Mesendoderm (in vitro differentiated cells): ENCODE measurements around the gene RNF20.

Experiments
- DNase-seq: peaks from one replicate; pipeline ENCODE4 v3.0.0; 2013
- H2AK5ac ChIP-seq: 2 replicates; pipeline ENCODE4 v1.6.1; 2013; ENCODE audit warnings: low read length, inconsistent platforms
- H2BK120ac ChIP-seq: 2 replicates; pipeline ENCODE4 v1.6.1; 2013; ENCODE audit warnings: low read depth, mild to moderate bottlenecking, low read length, moderate library complexity, mixed read lengths
- H2BK15ac ChIP-seq: replicated peaks from 2 replicates; pipeline ENCODE4 v1.6.1; 2013; ENCODE audit warnings: low read depth, mild to moderate bottlenecking, moderate library complexity
- H2BK5ac ChIP-seq: 2 replicates; pipeline ENCODE4 v1.6.1; 2013; ENCODE audit warnings: low read length, inconsistent platforms
- H3K18ac ChIP-seq: 2 replicates; pipeline ENCODE4 v1.6.1; 2013; ENCODE audit warnings: mild to moderate bottlenecking, low read length, mixed read lengths
- H3K23ac ChIP-seq: one replicate; pipeline ENCODE4 v1.6.1; 2013; ENCODE audit warnings: low read length
- H3K27ac ChIP-seq: 2 replicates; pipeline ENCODE4 v1.5.1; 2013; ENCODE audit warnings: low read depth, mild to moderate bottlenecking, inconsistent platforms, low read length, moderate library complexity
- H3K27me3 ChIP-seq: 2 replicates; pipeline ENCODE4 v1.6.1; 2013; ENCODE audit warnings: low read length, control low read depth, mild to moderate bottlenecking, inconsistent platforms; ENCODE audit not compliant: insufficient read depth, poor library complexity
- H3K36me3 ChIP-seq: 2 replicates; pipeline ENCODE4 v1.6.1; 2013; ENCODE audit warnings: low read length, inconsistent platforms; ENCODE audit not compliant: control insufficient read depth, insufficient read depth
- H3K4ac ChIP-seq: one replicate; pipeline ENCODE4 v1.6.1; 2013; ENCODE audit warnings: low read depth, mild to moderate bottlenecking, low read length, moderate library complexity
- H3K4me1 ChIP-seq: 2 replicates; pipeline ENCODE4 v1.6.1; 2013; ENCODE audit warnings: low read depth, low read length, inconsistent platforms; ENCODE audit not compliant: control insufficient read depth
- H3K4me2 ChIP-seq: 2 replicates; pipeline ENCODE4 v1.6.1; 2013; ENCODE audit warnings: low read length
- H3K4me3 ChIP-seq: 2 replicates; pipeline ENCODE4 v1.5.1; 2013; ENCODE audit warnings: mild to moderate bottlenecking, low read length
- H3K56ac ChIP-seq: one replicate; pipeline ENCODE4 v1.6.1; 2013; ENCODE audit warnings: low read length
- H3K79me1 ChIP-seq: 2 replicates; pipeline ENCODE4 v1.6.1; 2013; ENCODE audit warnings: low read length, inconsistent platforms
- H3K79me2 ChIP-seq: 2 replicates; pipeline ENCODE4 v1.6.1; 2013; ENCODE audit warnings: mild to moderate bottlenecking, low read length; ENCODE audit not compliant: control insufficient read depth, insufficient read depth
- H3K9ac ChIP-seq: 2 replicates; pipeline ENCODE4 v1.6.1; 2013; ENCODE audit warnings: low read length, inconsistent platforms
- H4K5ac ChIP-seq: one replicate; pipeline ENCODE4 v1.6.1; 2013; ENCODE audit warnings: low read length
- H4K8ac ChIP-seq: one replicate; pipeline ENCODE4 v1.6.1; 2013; ENCODE audit warnings: low read depth, mild to moderate bottlenecking, control low read depth, low read length, moderate library complexity
- WGBS: extraction: QIAGEN DNeasy Blood & Tissue Kit; methylation state at CpG from one replicate; pipeline ENCODE4 v1.1.7; 2013; ENCODE audit warnings: low lambda C conversion rate, missing lambda C conversion rate; ENCODE audit not compliant: insufficient coverage; ENCODE audit errors: extremely low coverage; 5-methylcytosine and 5-hydroxymethylcytosine counted together

Gene RNF20

GRCh38 chr9:101524371-101524770 lies 9.3 kb upstream of the RNF20 start:
- no peak overlapping the region for H3K23ac ChIP-seq
- no peak overlapping the region for H2BK120ac ChIP-seq
- H2BK5ac ChIP-seq, result no peak overlapping the region
- H3K56ac ChIP-seq, result peak overlapping the region; percentile 7
- no peaks in the 10 kb centered on the region for H3K79me1 ChIP-seq
- no peak overlapping the region for H4K5ac ChIP-seq
- H3K9ac ChIP-seq, result no peak overlapping the region
- no peak overlapping the region for H3K18ac ChIP-seq
- H2BK15ac ChIP-seq, result no peak overlapping the region
- H3K36me3 ChIP-seq, result no peaks in the 10 kb centered on the region
- H3K27me3 ChIP-seq, result no peaks in the 10 kb centered on the region
- H3K4me3 ChIP-seq, result no peak overlapping the region
- no peak overlapping the region for H2AK5ac ChIP-seq
- H3K27ac ChIP-seq, result no peak overlapping the region
- no peaks in the 10 kb centered on the region for H3K79me2 ChIP-seq
- H3K4me1 ChIP-seq, result no peaks in the 10 kb centered on the region
- no CpG with 5 or more reads among the region's 6 CpGs for WGBS
- no peak overlapping the region for H4K8ac ChIP-seq
- H3K4ac ChIP-seq, result no peak overlapping the region
- H3K4me2 ChIP-seq, result no peak overlapping the region
- DNase-seq, result no peak

GRCh38 chr9:101527066-101527465 lies 6.6 kb upstream of the RNF20 start:
- H2BK120ac ChIP-seq, result no peak overlapping the region
- no peak overlapping the region for H3K4me2 ChIP-seq
- no peak overlapping the region for H3K18ac ChIP-seq
- H2BK5ac ChIP-seq, result no peak overlapping the region
- H3K79me2 ChIP-seq, result no peaks in the 10 kb centered on the region
- H2BK15ac ChIP-seq, result no peak overlapping the region
- H3K23ac ChIP-seq, result no peak overlapping the region
- no CpG with 5 or more reads among the region's 6 CpGs for WGBS
- no peak overlapping the region for H3K9ac ChIP-seq
- no peak overlapping the region for H4K8ac ChIP-seq
- H3K4me3 ChIP-seq, result no peak overlapping the region
- no peak overlapping the region for H3K56ac ChIP-seq
- H2AK5ac ChIP-seq, result no peak overlapping the region
- H3K36me3 ChIP-seq, result no peaks in the 10 kb centered on the region
- H4K5ac ChIP-seq, result no peak overlapping the region
- no peaks in the 10 kb centered on the region for H3K27me3 ChIP-seq
- no peaks in the 10 kb centered on the region for H3K79me1 ChIP-seq
- no peak overlapping the region for H3K4ac ChIP-seq
- no peak overlapping the region for H3K27ac ChIP-seq
- no peak for DNase-seq
- H3K4me1 ChIP-seq, result no peaks in the 10 kb centered on the region

- Histone ChIP-seq H3K4me3 (no peak overlapping the region), H3K79me2 (no peaks in the 10 kb centered on the region), H4K8ac (no peak overlapping the region), H2AK5ac (no peak overlapping the region), H3K36me3 (no peaks in the 10 kb centered on the region), H3K4me2 (no peak overlapping the region), H3K4ac (no peak overlapping the region), H3K79me1 (no peaks in the 10 kb centered on the region), H3K56ac (no peak overlapping the region), H3K27ac (no peak overlapping the region), H3K18ac (no peak overlapping the region), H3K9ac (no peak overlapping the region), H3K23ac (no peak overlapping the region), H2BK15ac (no peak overlapping the region), H4K5ac (no peak overlapping the region), H3K4me1 (no peaks in the 10 kb centered on the region), H3K27me3 (no peaks in the 10 kb centered on the region), H2BK120ac (no peak overlapping the region), H2BK5ac (no peak overlapping the region)
- DNase-seq, result no peak
Measured at GRCh38 chr9:101528015-101528414, 5.6 kb upstream of the RNF20 start.

- no CpG with 5 or more reads among the region's 6 CpGs for WGBS
- H3K79me1 ChIP-seq, result no peaks in the 10 kb centered on the region
- no peak overlapping the region for H3K18ac ChIP-seq
- peak; percentile 81 for DNase-seq
- no peak overlapping the region for H4K8ac ChIP-seq
- no peak overlapping the region for H4K5ac ChIP-seq
- H2AK5ac ChIP-seq, result no peak overlapping the region
- no peak overlapping the region for H3K4me3 ChIP-seq
- H3K27ac ChIP-seq, result no peak overlapping the region
- H3K79me2 ChIP-seq, result no peaks in the 10 kb centered on the region
- H3K4ac ChIP-seq, result no peak overlapping the region
- H2BK15ac ChIP-seq, result no peak overlapping the region
- no peaks in the 10 kb centered on the region for H3K27me3 ChIP-seq
- H2BK5ac ChIP-seq, result no peak overlapping the region
- no peak overlapping the region for H3K9ac ChIP-seq
- no peak overlapping the region for H3K56ac ChIP-seq
- H3K36me3 ChIP-seq, result no peaks in the 10 kb centered on the region
- no peak overlapping the region for H2BK120ac ChIP-seq
- H3K4me1 ChIP-seq, result no peaks in the 10 kb centered on the region
- H3K23ac ChIP-seq, result no peak overlapping the region
- no peak overlapping the region for H3K4me2 ChIP-seq
Measured at GRCh38 chr9:101530076-101530711, 3.5 kb upstream of the RNF20 start.

GRCh38 chr9:101536351-101536750 lies 2.7 kb downstream of the RNF20 start:
- H3K56ac ChIP-seq, result no peak overlapping the region
- H3K23ac ChIP-seq, result no peak overlapping the region
- no peak overlapping the region for H3K4me2 ChIP-seq
- H3K27ac ChIP-seq, result no peak overlapping the region
- H3K9ac ChIP-seq, result no peak overlapping the region
- no peak overlapping the region for H4K8ac ChIP-seq
- H2AK5ac ChIP-seq, result no peak overlapping the region
- no peaks in the 10 kb centered on the region for H3K36me3 ChIP-seq
- H2BK120ac ChIP-seq, result no peak overlapping the region
- no peak overlapping the region for H4K5ac ChIP-seq
- no peak for DNase-seq
- no peak overlapping the region for H2BK15ac ChIP-seq
- no peaks in the 10 kb centered on the region for H3K4me1 ChIP-seq
- H3K79me2 ChIP-seq, result peaks cover 9% of the 10 kb centered on the region
- H2BK5ac ChIP-seq, result no peak overlapping the region
- H3K4ac ChIP-seq, result no peak overlapping the region
- H3K4me3 ChIP-seq, result no peak overlapping the region
- peaks cover 16% of the 10 kb centered on the region for H3K79me1 ChIP-seq
- H3K27me3 ChIP-seq, result no peaks in the 10 kb centered on the region
- H3K18ac ChIP-seq, result no peak overlapping the region

DNA sequence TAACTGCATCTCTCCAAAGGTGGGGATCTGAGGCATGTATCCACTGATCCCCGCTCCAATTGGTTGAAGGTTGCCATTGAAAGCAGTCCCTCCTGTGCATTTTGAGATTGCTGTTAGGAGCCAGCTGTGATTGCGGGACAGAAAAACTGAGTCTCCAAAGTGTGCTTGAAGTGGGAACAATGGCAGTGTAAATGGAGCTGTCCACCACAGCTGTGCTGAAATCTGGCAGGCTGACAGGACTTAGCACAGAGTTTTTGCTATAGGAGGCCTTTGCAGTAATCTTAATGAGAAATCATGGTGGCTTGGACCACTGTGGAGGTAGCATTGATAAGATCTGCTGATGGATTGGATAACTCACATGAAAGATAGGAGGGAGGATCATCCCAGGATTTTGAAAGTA lies 3.3 kb downstream of the RNF20 start:
- peak; percentile 62 for DNase-seq
- H3K27ac ChIP-seq, result no peak overlapping the region

More for the DNA sequence above, 3.3 kb downstream of the RNF20 start:
- H3K4me1 ChIP-seq, result no peaks in the 10 kb centered on the region
- no peak overlapping the region for H3K4me3 ChIP-seq
- peaks cover 16% of the 10 kb centered on the region for H3K79me1 ChIP-seq
- H3K4ac ChIP-seq, result no peak overlapping the region
- no peak overlapping the region for H2BK15ac ChIP-seq
- no peak overlapping the region for H2BK5ac ChIP-seq
- no peak overlapping the region for H3K9ac ChIP-seq
- H3K56ac ChIP-seq, result no peak overlapping the region
- H3K4me2 ChIP-seq, result no peak overlapping the region
- H3K18ac ChIP-seq, result no peak overlapping the region
- H3K79me2 ChIP-seq, result peaks cover 9% of the 10 kb centered on the region
- WGBS, result no CpG with 5 or more reads among the region's 2 CpGs
- H3K27me3 ChIP-seq, result no peaks in the 10 kb centered on the region
- no peak overlapping the region for H2AK5ac ChIP-seq
- no peak overlapping the region for H3K23ac ChIP-seq
- H4K5ac ChIP-seq, result no peak overlapping the region
- no peaks in the 10 kb centered on the region for H3K36me3 ChIP-seq
- no peak overlapping the region for H4K8ac ChIP-seq
- H2BK120ac ChIP-seq, result no peak overlapping the region
